HL-60 (cell line): ENCODE data around the gene FLT4.

ENCODE experiments used
- CTCF ChIP-seq: IDR thresholded peaks from one replicate; pipeline ENCODE4 v1.5.1; 2011; ENCODE audit warnings: low read length, control low read depth, inconsistent platforms; ENCODE audit not compliant: insufficient read depth
- GABPA ChIP-seq: IDR thresholded peaks from 2 replicates; pipeline ENCODE4 v1.6.1; 2012; ENCODE audit warnings: low read depth
- POLR2AphosphoS5 ChIP-seq: IDR thresholded peaks from 2 replicates; pipeline ENCODE4 v1.6.1; 2012; ENCODE audit warnings: low read depth
- REST ChIP-seq: IDR thresholded peaks from 2 replicates; pipeline ENCODE4 v1.6.1; 2012; ENCODE audit warnings: low read depth; ENCODE audit not compliant: insufficient replicate concordance

GRCh38 chr5:180639741-180640610 lies 9.4 kb downstream of the FLT4 start:
- TF ChIP-seq POLR2AphosphoS5 = no peak
- no peak for TF ChIP-seq CTCF
- no peak for TF ChIP-seq GABPA
- TF ChIP-seq REST = no peak
